ENCODE results near the gene FAM236A.
"Not testable (repeated sequence)": the region's sequence is repeated elsewhere in the genome, so short reads cannot be mapped to it uniquely, and the experiment has no call there.

FAM236A gene

DNA sequence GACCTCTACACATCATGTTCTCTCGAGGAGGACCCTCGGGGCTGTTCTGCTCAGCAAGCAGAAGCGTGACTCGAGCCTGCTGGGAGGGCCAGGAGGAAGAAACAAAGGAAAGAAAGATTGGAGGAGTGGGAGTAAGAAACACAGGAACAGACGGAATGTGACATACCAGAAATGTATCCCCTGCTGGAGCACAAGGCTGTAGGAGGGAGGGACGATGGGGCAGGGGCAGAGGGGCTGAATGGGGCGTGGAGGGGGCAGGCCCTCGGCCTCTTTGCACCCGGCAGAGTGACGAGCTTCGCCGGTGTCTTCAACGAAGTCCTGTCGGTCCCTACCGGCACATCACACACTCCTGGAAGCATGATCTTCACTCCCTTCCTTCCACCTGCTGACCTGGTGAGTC, at the start of gene FAM236A:
Gene FAM236A (plus strand): TSS at position 301 of the 400 bp plus-strand sequence. CDS start 57 bp downstream, at position 358.
- TF ChIP-seq, protein P1, sequence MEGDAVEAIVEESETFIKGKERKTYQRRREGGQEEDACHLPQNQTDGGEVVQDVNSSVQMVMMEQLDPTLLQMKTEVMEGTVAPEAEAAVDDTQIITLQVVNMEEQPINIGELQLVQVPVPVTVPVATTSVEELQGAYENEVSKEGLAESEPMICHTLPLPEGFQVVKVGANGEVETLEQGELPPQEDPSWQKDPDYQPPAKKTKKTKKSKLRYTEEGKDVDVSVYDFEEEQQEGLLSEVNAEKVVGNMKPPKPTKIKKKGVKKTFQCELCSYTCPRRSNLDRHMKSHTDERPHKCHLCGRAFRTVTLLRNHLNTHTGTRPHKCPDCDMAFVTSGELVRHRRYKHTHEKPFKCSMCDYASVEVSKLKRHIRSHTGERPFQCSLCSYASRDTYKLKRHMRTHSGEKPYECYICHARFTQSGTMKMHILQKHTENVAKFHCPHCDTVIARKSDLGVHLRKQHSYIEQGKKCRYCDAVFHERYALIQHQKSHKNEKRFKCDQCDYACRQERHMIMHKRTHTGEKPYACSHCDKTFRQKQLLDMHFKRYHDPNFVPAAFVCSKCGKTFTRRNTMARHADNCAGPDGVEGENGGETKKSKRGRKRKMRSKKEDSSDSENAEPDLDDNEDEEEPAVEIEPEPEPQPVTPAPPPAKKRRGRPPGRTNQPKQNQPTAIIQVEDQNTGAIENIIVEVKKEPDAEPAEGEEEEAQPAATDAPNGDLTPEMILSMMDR (IDR thresholded peaks at IDR 0.05), result not testable (repeated sequence)

DNA sequence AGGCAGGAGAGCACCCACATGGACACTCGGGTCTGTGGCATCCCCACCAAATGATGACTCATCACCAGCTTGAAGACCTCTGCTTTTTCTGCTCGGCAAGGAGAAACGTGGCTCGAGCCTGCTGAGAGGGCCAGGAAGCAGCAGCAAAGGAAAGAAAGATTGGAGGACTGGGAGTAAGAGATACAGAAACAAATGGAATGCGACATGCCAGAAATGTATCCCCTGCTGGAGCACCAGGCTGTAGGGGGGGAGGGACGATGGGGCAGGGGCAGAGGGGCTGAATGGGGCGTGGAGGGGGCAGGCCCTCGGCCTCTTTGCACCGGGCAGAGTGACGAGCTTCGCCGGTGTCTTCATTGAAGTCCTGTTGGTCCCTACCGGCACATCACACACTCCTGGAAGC, 25.7 kb upstream of the FAM236A start, which contains the start of gene FAM236C:
Gene FAM236C (plus strand): TSS at position 301 of the 400 bp plus-strand sequence. CDS start 100 bp downstream, outside the sequence.
- TF ChIP-seq, protein P1 (IDR thresholded peaks at IDR 0.05), result not testable (repeated sequence)

DNA sequence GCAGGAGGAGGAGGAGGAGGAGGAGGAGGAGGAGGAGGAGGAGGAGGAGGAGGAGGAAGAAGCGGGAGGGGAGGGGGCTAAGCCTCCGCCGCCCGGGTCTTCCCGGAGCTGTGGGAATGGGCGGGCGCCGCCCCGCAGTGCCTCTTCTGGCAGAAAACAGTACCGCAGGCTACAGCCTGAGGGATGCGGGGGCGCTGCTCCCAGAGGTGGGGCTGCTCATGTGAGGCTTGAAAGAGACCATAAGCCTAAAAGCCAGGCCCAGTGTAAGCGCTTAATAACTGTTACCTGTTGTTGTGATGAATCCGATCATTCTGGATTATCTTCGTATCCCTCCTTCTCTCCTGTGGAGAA, 5.8 kb downstream of the FAM236A start, which contains the start of gene DMRTC1:
Gene DMRTC1 (minus strand): TSS at position 19 of the 351 bp plus-strand sequence. CDS start 68,143 bp downstream, outside the sequence.
- TF ChIP-seq, protein P1 (IDR thresholded peaks at IDR 0.05), result not testable (repeated sequence)

All from LNCAP (cell line).